Heart left ventricle (tissue), 16 donors: ENCODE results near the gene TMEM106B. TPM values are rescaled to one million over a fixed set of nuclear protein-coding genes. Genes with fewer than 3 reads are reported as not detected.

Source experiments
- ATAC-seq, 4 donors: fragments of 200-7000 bp; cut with Tn5 transposase; one replicate each; pipeline ENCODE4 v1.9.1; 2020 to 2022; ENCODE audit warnings: moderate library complexity in 4 of 4, mild to moderate bottlenecking in 3 of 4, moderate number of reproducible peaks in 1 of 4
- DNase-seq, 5 donors: peaks; one replicate each; pipeline ENCODE4 v3.0.0-alpha.2; 2020
- H3K27ac ChIP-seq, 12 donors: fragments of 200-600 bp; sonication (generic) in 4 of 12; one replicate each; pipeline versions ENCODE4 v1.5.0 to v1.8.0; 2016 to 2022; ENCODE audit warnings: mild to moderate bottlenecking in 2 of 12
- H3K27me3 ChIP-seq, 9 donors: fragments of 200-600 bp; sonication (generic) in 2 of 9; one replicate each; pipeline versions ENCODE4 v1.5.1 to v1.8.0; 2016 to 2022; ENCODE audit warnings: mild to moderate bottlenecking in 3 of 9
- H3K36me3 ChIP-seq, 9 donors: fragments of 200-600 bp; sonication (generic) in 2 of 9; one replicate each; pipeline versions ENCODE4 v1.5.0 to v1.8.0; 2018 to 2022; ENCODE audit warnings: mild to moderate bottlenecking in 2 of 9
- H3K4me1 ChIP-seq, 12 donors: fragments of 200-600 bp; sonication (generic) in 4 of 12; one replicate each; pipeline versions ENCODE4 v1.5.0 to v1.8.0; 2016 to 2022; ENCODE audit warnings: mild to moderate bottlenecking in 3 of 12
- H3K4me3 ChIP-seq, 12 donors: fragments of 200-600 bp; sonication (generic) in 4 of 12; one replicate each; pipeline versions ENCODE4 v1.5.0 to v1.8.0; 2017 to 2022; ENCODE audit warnings: mild to moderate bottlenecking in 9 of 12, moderate library complexity in 4 of 12
- H3K9me3 ChIP-seq, 12 donors: fragments of 200-600 bp; sonication (generic) in 4 of 12; one replicate each; pipeline versions ENCODE4 v1.5.0 to v1.8.0; 2016 to 2022; ENCODE audit warnings: mild to moderate bottlenecking in 1 of 12
- POLR2A ChIP-seq, 2 donors: fragments of 450-650 bp; IDR thresholded peaks; one replicate each; pipeline ENCODE4 v1.6.1; 2017; ENCODE audit warnings: antibody characterized with exemption in 2 of 2, mild to moderate bottlenecking in 2 of 2, moderate library complexity in 2 of 2
- WGBS, 4 donors: extraction: QIAGEN DNeasy Blood & Tissue Kit in 2 of 4; methylation state at CpG; one replicate each; pipeline versions ENCODE4 v1.1.5 to v1.1.7; 2013 to 2018; 5-methylcytosine and 5-hydroxymethylcytosine counted together
- intact Hi-C, 10 donors: fragments of 100-400 bp; cut with DNase I; formaldehyde crosslinking; loops; one replicate each; pipeline versions ENCODE4 v1.11.1 to v1.14.2; 2022
- polyA plus RNA-seq, 2 donors: library from polyadenylated mRNA; stranded (reverse); fragments of 200-250 nt; gene quantifications; one replicate each; pipeline ENCODE4 v1.2.3, GENCODE V29; 2013
- total RNA-seq, 9 donors: library from RNA; depleted of rRNA in 2 of 9; stranded (reverse); fragments of >200 nt in 2 of 9; fragmentation: NEBNext Ultra II Directional in 3 of 9; extraction: Animal tissue kit (Norgen Biotek cat#: 25700) in 3 of 9; gene quantifications; one replicate each; pipeline versions ENCODE4 v1.1.0 to v1.2.4, GENCODE V29; 2016 to 2023
- TF ChIP-seq, protein P1 (sequence below), 12 donors: fragments of 200-600 bp; sonication (generic) in 4 of 12; IDR thresholded peaks; one replicate each; pipeline versions ENCODE4 v1.5.0 to v1.8.0; 2018 to 2022; ENCODE audit warnings: antibody characterized with exemption in 12 of 12, mild to moderate bottlenecking in 5 of 12
- donor health status: ischemic (EF 13 %, LVEDD 7.1; RV severe dilation, severe dysfunction).
- donor health status: healthy with polysubstance abuse.
- donor health status: DM: no; HTN: yes; CAD: no.
- donor health status: DM: no; HTN: no; CAD: no.
- donor health status: ischemic (EF 25% LVEDD 6.9; RV normal size, moderate dysfunction).
- donor health status: ischemic (EF 25% LVEDD 5.7; RV mildly dilated, moderate dysfunction).
- donor health status: healthy.
- donor health status: DM: yes; HTN: yes; CAD: no.
- donor health status: ischemic (EF 35%, LVEDD 5.7; RV mildly dilated, moderate dysfunction).
- donor health status: nonischemic (EF 11% LVEDD 7.7; RV severe dilation, severe dysfunction).
- donor health status: DM: yes; HTN: yes; CAD: no.
- donor health status: PGD.
- donor health status: ischemic (EF 29% LVEDD 5.4; RV normal size, mild dysfunction).
- donor health status: nonischemic (EF 23%, LVEDD 6.1; RV moderate dilation, normal function).

The TMEM106B gene
- total and polyA plus RNA-seq, 11 donors, result 11.5 to 54.1 (median 45.8) TPM

DNA sequence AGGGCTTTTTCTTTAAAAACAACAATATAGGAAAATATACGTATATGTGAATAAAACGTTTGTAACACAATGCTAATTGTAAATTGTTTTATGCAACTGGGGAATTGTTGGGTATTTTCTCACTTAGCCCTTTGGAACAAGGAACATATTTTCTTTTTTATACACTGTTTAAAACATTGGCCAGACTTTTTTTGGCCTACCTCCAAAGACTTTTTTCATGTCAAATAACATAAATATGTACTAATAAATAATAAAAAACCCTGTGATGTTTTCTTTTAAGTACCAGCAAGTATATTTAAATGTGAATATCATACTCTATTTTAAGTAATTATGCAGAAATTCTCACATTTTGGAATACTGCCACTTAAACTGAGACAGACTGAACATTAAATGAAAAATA, 15.7 kb downstream of the TMEM106B start:
- intact Hi-C loops, result no loop called here
- Histone ChIP-seq H3K27ac (no peak overlapping the region), H3K27me3 (no peaks in the 10 kb centered on the region), H3K4me3 (no peak overlapping the region), H3K4me1 (peaks cover 0 to 8% (median 0%) of the 10 kb centered on the region in 12 donors), H3K9me3 (peaks cover 0 to 10% (median 0%) of the 10 kb centered on the region in 12 donors), H3K36me3 (peaks cover 0 to 81% (median 21%) of the 10 kb centered on the region in 9 donors)
- DNase-seq (no peak), ATAC-seq (no peak)
- WGBS, 4 donors, result 64 to 75% (median 73%) methylated on average over 2 of the region's 2 CpGs
- TF ChIP-seq POLR2A (IDR thresholded peaks at IDR 0.05), result no peak
- TF ChIP-seq, protein P1, sequence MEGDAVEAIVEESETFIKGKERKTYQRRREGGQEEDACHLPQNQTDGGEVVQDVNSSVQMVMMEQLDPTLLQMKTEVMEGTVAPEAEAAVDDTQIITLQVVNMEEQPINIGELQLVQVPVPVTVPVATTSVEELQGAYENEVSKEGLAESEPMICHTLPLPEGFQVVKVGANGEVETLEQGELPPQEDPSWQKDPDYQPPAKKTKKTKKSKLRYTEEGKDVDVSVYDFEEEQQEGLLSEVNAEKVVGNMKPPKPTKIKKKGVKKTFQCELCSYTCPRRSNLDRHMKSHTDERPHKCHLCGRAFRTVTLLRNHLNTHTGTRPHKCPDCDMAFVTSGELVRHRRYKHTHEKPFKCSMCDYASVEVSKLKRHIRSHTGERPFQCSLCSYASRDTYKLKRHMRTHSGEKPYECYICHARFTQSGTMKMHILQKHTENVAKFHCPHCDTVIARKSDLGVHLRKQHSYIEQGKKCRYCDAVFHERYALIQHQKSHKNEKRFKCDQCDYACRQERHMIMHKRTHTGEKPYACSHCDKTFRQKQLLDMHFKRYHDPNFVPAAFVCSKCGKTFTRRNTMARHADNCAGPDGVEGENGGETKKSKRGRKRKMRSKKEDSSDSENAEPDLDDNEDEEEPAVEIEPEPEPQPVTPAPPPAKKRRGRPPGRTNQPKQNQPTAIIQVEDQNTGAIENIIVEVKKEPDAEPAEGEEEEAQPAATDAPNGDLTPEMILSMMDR (IDR thresholded peaks at IDR 0.05), result no peak

DNA sequence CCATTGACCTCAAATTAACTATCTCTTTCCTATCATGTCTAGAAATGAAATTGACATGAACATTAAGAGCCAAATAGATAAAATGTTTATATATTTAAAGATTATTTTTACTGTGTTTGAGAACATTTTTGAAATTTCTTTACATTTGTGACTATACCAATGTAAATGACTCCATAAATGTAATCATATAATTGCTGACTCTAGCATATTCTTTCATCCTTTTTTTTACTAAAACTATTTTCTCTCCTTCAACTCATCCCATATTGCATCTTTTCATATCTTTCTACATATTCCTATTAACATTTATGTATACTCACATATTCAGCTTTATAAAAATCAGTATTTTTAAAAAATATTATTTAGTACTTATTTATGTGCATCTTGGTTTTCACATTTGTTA, 16.9 kb downstream of the TMEM106B start:
- TF ChIP-seq, protein P1 (IDR thresholded peaks at IDR 0.05), result no peak
- peaks cover 0 to 5% (median 0%) of the 10 kb centered on the region in 12 donors for H3K4me1 ChIP-seq
- H3K36me3 ChIP-seq, result peaks cover 0 to 86% (median 32%) of the 10 kb centered on the region in 9 donors
- no peak for ATAC-seq
- H3K27ac ChIP-seq, result no peak overlapping the region
- H3K9me3 ChIP-seq, result peaks cover 0 to 10% (median 0%) of the 10 kb centered on the region in 12 donors
- no peaks in the 10 kb centered on the region for H3K27me3 ChIP-seq
- no peak overlapping the region for H3K4me3 ChIP-seq
- no peak for DNase-seq
- intact Hi-C loops, result no loop called here

DNA sequence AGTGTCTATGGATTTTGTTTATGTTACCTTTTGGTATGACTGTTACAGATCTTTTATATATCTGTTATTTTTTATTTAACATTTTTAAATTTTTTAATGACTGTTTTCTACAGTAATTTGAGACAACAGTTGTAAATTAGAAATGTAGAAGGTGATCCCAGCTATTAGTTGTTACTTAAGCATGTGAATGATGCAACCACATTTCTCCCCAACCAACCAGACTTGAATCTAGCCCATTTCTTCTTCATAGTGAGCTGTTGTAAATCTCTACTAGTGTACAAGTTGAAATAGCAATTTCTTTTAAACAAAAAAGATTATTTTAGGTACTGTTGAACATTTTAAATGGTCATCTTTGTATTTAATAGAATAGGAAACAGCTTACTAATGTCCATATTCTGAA, 18.0 kb downstream of the TMEM106B start:
- Histone ChIP-seq H3K4me3 (no peak overlapping the region), H3K27me3 (no peaks in the 10 kb centered on the region), H3K36me3 (peaks cover 0 to 92% (median 36%) of the 10 kb centered on the region in 9 donors), H3K4me1 (peaks cover 0 to 5% (median 0%) of the 10 kb centered on the region in 12 donors), H3K27ac (no peak overlapping the region), H3K9me3 (peaks cover 0 to 10% (median 0%) of the 10 kb centered on the region in 12 donors)
- ATAC-seq, result no peak
- DNase-seq, result no peak
- intact Hi-C loops, result no loop called here
- no peak for TF ChIP-seq POLR2A (IDR thresholded peaks at IDR 0.05)
- TF ChIP-seq, protein P1 (IDR thresholded peaks at IDR 0.05), result no peak

DNA sequence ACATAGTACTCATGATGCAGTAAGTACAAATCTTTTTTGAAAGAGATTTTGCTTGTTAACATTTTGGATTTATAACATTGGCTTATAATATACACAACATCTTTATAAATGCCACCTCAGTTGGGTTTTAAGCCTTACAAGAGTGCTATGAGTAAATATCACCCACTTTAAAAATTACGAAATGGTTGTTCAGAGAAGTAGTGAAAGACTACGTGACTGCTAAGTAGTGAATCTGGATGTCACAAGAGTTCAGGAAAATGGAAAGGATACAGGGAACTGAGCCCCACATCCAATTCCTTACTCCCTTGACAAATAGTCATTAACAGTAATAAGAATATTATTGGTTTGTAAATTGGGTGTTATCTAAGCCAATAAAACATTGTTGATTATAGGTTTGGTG, 20.0 kb downstream of the TMEM106B start:
- WGBS, 4 donors, result 65 to 91% (median 85%) methylated on average over 2 of the region's 2 CpGs
- H3K36me3 ChIP-seq, result peaks cover 0 to 93% (median 25%) of the 10 kb centered on the region in 9 donors
- ATAC-seq, result no peak

More for the DNA sequence above, 20.0 kb downstream of the TMEM106B start:
- Histone ChIP-seq H3K4me3 (no peak overlapping the region), H3K4me1 (peaks cover 0 to 5% (median 0%) of the 10 kb centered on the region in 12 donors), H3K9me3 (peaks cover 0 to 2% (median 0%) of the 10 kb centered on the region in 12 donors), H3K27ac (no peak overlapping the region), H3K27me3 (no peaks in the 10 kb centered on the region)
- DNase-seq, result no peak
- intact Hi-C loops, result no loop called here
- TF ChIP-seq, protein P1 (IDR thresholded peaks at IDR 0.05), result no peak
- TF ChIP-seq POLR2A (IDR thresholded peaks at IDR 0.05), result no peak
